HG03571 (cell line): ENCODE measurements around the gene PPP1R16B.
"Not testable (repeated sequence)": the region's sequence is repeated elsewhere in the genome, so short reads cannot be mapped to it uniquely, and the experiment has no call there.

Experiments used
- ATAC-seq: cut with Tn5 transposase; IDR thresholded peaks from one replicate; pipeline ENCODE4 v1.9.1; 2021; ENCODE audit not compliant: unreplicated experiment

Gene PPP1R16B

DNA sequence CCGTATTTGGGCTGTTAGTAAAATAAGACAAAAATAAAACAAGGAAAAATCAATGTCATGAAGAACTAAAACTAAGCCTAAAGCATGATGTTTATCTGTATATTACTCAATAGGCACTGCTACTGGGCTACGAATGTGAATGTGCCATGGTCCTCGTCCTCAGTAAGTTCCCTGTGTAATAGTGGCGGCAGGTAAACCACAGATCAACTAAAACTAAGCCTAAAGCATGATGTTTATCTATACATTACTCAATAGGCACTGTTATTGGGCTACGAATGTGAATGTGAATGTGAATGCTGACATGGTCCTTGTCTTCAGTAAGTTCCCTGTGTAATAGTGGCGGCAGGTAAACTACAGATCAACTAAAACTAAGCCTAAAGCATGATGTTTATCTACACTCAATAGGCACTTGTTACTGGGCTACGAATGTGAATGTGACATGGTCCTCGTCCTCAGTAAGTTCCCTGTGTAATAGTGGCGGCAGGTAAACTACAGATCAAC, 154.7 kb downstream of the PPP1R16B start:
- not testable (repeated sequence) for ATAC-seq

DNA sequence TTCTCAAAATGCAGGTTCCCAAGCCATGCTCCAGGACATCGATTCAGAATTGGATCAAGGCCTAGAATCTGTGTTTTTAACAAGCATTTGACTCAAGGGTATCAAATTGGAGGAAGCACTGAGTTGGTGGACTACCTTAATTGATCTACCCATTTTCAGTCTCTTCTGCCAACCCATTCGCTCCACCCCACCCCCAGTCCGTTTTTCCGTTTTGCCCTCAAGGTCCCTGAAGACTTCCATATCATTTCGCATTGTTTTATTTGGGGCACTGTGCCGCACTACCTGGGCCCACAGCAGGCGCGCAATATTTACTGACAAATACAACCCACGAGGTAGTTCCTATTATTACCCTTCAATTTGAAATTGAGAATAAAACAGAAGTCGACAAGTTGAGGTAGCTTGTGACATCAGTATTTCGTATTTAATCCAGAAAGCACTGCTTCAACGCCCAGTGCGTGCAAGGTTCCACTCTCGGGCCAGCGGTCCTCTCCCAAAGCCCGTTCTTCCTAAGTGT, 156.1 kb downstream of the PPP1R16B start:
- ATAC-seq: no peak

DNA sequence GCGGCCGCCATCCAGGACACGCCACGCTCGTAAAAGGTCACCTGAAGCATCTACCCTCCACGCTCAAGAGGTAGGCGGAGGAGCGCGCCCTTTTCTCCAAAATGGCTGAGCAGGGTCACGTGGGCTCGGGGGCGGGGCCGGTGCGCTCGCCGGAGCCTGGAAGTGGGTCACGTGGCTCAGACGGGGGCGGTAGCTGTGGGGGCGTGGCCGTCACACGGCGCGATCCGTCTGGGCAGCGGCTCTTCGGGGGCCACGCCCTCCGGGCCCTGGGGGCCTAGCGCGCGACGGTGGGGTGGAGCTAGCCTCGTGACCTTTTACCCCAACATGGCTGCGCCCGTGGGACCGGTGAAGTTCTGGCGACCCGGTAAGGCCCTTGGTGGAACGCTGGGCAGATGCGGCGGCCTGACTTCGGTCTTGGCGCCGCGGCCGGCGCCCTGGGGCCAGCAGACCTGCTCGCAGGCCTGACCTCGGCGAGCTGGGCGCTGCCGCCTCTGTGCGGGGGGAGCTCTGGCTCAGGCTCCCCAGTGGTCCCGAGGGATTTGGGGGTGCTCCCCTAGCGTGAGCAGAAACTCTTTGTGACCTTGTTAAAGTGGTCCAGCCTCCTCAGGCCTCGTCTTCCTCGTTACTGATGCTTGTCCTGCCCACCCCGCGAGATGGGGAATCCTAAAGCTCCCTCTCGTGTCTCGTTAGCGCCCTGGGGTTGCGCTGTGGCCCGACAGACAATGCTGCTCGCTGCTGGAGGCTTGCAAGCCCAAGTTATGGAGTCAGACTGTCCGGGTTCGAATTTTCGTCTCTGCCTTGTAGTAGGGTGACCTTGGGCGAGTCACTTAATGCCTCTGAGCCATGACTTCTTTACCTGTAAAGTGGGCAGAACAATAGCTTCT, 156.8 kb downstream of the PPP1R16B start, which contains the start of gene DHX35:
Gene DHX35 (plus strand): TSS at position 301 of the 884 bp plus-strand sequence. CDS start 24 bp downstream, at position 325.
- peak; percentile 94 for ATAC-seq

DNA sequence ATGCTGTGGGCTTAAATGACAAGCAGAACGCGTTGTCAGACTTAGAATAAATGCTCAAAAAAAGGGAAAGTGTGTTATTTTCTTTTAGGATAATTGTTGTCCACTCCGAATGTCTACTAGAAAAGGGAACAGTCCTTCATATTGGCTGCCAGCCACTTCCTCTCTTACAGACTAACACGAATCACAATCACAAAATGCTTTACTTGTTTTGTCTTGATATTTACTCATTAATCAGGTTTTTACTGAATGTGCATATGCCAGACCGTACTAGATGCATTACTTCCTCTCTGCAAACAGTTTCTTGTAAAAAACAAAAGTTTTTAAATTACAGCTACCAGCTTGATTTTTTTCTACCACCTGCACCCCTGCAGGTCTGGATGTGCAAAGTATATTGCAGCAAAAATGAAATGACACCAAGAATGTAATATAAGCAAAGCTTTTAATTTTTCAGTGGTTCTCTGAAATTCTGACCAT, 157.5 kb downstream of the PPP1R16B start:
- no peak for ATAC-seq

DNA sequence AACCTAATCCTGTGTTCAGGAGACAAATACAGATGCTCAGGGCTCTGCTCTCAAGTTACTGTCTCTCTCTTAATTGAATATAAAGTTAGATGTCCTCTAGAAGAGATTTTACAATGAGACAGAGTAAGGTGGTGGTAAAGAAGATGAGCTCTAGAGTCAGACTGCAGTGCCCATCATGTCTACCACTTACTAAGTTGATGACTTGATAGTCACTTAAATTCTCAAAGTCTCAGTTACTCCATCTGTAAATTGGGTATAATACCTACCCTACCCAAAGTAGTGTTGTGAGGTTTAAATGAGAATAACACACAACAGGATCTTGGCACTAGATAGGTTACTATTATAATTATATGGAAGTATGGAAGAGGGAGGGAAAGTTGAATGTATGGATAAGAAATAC, 158.2 kb downstream of the PPP1R16B start:
- ATAC-seq: no peak

DNA sequence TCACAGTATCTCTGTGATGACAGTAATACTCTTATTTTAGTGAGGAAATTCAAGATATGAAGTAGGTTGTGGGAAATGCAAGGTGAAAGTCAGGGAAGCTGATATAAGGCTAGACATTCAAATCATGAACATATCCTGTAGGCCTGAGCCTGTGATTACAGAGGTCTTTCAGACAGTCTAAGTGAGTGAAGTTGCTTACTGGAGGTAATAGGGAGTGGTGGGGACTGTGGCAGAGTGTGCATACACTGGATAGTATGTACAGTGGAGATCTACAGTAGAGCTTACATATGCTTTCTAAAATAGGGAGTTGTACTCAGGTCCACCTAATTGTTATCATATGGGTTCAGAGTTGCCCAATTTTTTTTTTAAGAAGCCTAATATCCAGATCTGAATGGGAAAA, 159.8 kb downstream of the PPP1R16B start:
- no peak for ATAC-seq

DNA sequence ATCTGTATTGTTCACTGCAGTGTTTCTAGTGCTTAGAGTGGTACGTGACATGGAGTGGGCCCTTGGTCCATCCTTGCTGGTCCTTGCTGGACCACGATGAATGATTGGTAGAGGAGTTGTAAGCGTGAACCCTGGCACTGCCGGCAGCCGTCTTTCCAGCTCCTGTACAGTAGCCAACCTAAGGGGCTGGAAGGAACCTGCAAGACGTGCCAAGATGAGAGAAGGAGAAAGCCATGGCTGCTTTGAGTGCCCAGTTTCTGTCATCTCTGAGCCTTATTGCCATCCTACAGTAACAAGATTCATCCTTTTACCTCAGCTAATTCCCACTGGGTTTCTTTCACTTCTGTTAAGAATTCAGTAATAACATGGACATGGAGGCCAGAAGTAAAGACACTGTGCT, 162.6 kb downstream of the PPP1R16B start:
- ATAC-seq: no peak

DNA sequence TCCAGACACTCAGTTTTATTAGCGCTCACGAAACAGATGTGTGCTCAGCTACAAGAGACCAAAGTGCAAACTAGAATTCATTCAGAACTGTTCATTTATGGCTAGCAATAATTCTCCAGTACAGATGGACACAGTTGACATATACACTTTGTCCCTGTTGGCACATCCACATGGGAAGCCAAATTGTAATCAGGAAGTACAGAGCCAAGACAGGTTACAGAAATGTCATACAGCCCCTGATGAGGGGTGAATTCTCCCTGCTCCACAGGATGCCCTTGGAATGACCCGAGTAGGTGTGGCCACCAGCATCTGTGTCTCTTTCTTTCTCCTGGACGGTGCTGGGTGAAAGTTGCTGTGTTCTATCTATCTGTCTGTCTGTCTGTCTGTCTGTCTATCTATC, 164.2 kb downstream of the PPP1R16B start:
- ATAC-seq: no peak

DNA sequence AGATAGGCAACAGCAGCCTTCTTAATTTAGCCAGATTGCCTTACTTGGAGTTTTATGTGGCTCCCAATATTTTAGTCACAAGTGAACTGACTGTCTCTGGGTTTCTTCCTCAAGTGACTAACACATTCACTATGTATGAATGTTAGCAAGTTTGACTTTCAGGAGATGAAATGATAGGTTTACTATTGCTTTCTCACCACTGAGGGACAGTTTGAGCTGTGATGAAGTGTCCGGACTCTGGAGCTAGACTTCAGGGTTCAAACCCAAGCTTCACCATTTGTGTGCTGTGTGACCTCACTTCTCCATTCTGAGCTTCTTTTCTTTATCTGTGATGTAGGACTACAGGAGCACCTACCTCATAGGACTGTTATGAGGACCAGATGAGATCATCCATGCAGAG, 164.8 kb downstream of the PPP1R16B start:
- ATAC-seq: no peak
